ENCODE measurements around the gene SNRNP70.

DNA sequence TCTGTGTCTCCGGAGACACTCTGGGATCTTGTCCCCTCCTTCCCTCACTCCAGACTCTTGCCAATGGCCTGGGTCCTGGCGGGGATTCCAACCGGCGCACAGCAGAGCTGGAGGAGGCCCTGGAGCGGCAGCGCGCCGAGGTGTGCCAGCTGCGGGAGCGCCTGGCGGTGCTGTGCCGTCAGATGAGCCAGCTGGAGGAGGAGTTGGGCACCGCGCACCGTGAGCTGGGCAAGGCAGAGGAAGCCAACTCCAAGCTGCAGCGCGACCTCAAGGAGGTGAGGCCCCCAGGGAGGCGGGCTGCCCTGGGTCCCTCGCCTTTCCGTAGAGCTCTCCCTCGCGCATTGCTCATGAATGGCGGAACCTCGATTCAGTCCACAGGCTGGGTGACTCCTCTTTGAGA is 45.1 kb downstream of the SNRNP70 start:
- TF ChIP-seq HES4 (CRISPR knock-in tag; IDR thresholded peaks at IDR 0.05; ENCODE audit: borderline replicate concordance) (no peak), SPEN (CRISPR knock-in tag; IDR thresholded peaks at IDR 0.05; ENCODE audit: low read depth) (no peak), MTF1 (CRISPR knock-in tag; IDR thresholded peaks at IDR 0.05) (no peak), KLF9 (CRISPR knock-in tag; IDR thresholded peaks at IDR 0.05; ENCODE audit: low read depth) (no peak), MAZ (IDR thresholded peaks at IDR 0.05; ENCODE audit: borderline replicate concordance, low read depth, low read length) (no peak), MAZ (CRISPR knock-in tag; IDR thresholded peaks at IDR 0.05; ENCODE audit: low read depth) (no peak), TAF1 (CRISPR knock-in tag; IDR thresholded peaks at IDR 0.05) (no peak), HOXA3 (CRISPR knock-in tag; IDR thresholded peaks at IDR 0.05) (no peak)
- TF ChIP-seq, protein P1, sequence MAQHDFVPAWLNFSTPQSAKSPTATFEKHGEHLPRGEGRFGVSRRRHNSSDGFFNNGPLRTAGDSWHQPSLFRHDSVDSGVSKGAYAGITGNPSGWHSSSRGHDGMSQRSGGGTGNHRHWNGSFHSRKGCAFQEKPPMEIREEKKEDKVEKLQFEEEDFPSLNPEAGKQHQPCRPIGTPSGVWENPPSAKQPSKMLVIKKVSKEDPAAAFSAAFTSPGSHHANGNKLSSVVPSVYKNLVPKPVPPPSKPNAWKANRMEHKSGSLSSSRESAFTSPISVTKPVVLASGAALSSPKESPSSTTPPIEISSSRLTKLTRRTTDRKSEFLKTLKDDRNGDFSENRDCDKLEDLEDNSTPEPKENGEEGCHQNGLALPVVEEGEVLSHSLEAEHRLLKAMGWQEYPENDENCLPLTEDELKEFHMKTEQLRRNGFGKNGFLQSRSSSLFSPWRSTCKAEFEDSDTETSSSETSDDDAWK (CRISPR knock-in tag; IDR thresholded peaks at IDR 0.05): no peak
- TF ChIP-seq, protein P2, sequence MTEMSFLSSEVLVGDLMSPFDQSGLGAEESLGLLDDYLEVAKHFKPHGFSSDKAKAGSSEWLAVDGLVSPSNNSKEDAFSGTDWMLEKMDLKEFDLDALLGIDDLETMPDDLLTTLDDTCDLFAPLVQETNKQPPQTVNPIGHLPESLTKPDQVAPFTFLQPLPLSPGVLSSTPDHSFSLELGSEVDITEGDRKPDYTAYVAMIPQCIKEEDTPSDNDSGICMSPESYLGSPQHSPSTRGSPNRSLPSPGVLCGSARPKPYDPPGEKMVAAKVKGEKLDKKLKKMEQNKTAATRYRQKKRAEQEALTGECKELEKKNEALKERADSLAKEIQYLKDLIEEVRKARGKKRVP (CRISPR knock-in tag; IDR thresholded peaks at IDR 0.05): no peak
